ENCODE measurements around the gene HSPBP1. TPM values are rescaled to one million over a fixed set of nuclear protein-coding genes. Genes with fewer than 3 reads are reported as not detected.

The HSPBP1 gene
- total RNA-seq, 4 donors from 2014 or later = 24.2 to 48.4 (median 31.2) TPM

- Histone ChIP-seq H3K4me3 (replicated peaks in 1 of 3) (no peak overlapping the region), H3K27ac (no peak overlapping the region), H3K4me1 (peaks cover 17 to 45% of the 10 kb centered on the region in 2 donors), H3K36me3 (peaks cover 19 to 39% of the 10 kb centered on the region in 2 donors), H3K9me3 (no peaks in the 10 kb centered on the region), H3K27me3 (no peaks in the 10 kb centered on the region)
- TF ChIP-seq POLR2A (IDR thresholded peaks at IDR 0.05) (no peak), CTCF (IDR thresholded peaks at IDR 0.05) (no peak)
- intact Hi-C loops (cut with DNase I) = no loop called here
- 88 to 93% methylated on average over 14 to 17 of the region's 17 CpGs for WGBS, 2 donors
- no peak for DNase-seq
These were observed 50.1 kb downstream of the HSPBP1 start for GRCh38 chr19:55229789-55230182.

GRCh38 chr19:55229145-55229788, 50.6 kb downstream of the HSPBP1 start:
- intact Hi-C loops (cut with DNase I) = no loop called here
- Histone ChIP-seq H3K4me3 (replicated peaks in 1 of 3) (no peak overlapping the region), H3K4me1 (peaks cover 17 to 45% of the 10 kb centered on the region in 2 donors), H3K27ac (no peak overlapping the region), H3K27me3 (no peaks in the 10 kb centered on the region), H3K36me3 (peaks cover 19 to 34% of the 10 kb centered on the region in 2 donors), H3K9me3 (no peaks in the 10 kb centered on the region)
- no peak for TF ChIP-seq POLR2A (IDR thresholded peaks at IDR 0.05)
- WGBS, 2 donors = 92 to 95% methylated on average over 6 to 18 of the region's 18 CpGs
- DNase-seq = no peak

- Histone ChIP-seq H3K36me3 (peaks cover 19 to 34% of the 10 kb centered on the region in 2 donors), H3K4me1 (peaks cover 17 to 45% of the 10 kb centered on the region in 2 donors), H3K27me3 (no peaks in the 10 kb centered on the region), H3K9me3 (no peaks in the 10 kb centered on the region), H3K4me3 (replicated peaks in 1 of 3) (no peak within 1 kb of the TSS), H3K27ac (peak within 1 kb of the TSS in 2 of 3 donors; percentile 41 to 43)
- WGBS, 2 donors = 50 to 60% methylated on average over 2 to 3 of the region's 12 CpGs
- TF ChIP-seq CTCF (IDR thresholded peaks at IDR 0.05) = no peak
- no peak for TF ChIP-seq POLR2A (IDR thresholded peaks at IDR 0.05)
- intact Hi-C loops (cut with DNase I) = no loop called here
- no peak for DNase-seq
These were observed 51.4 kb downstream of the HSPBP1 start, which contains the start of gene TMEM86B for GRCh38 chr19:55228403-55229031. Gene TMEM86B (minus strand): TSS chr19:55228763. CDS start chr19:55228741, 22 bp downstream.

GRCh38 chr19:55228015-55228391, 51.9 kb downstream of the HSPBP1 start:
- peaks cover 19 to 33% of the 10 kb centered on the region in 2 donors for H3K36me3 ChIP-seq
- WGBS, 2 donors = 28 to 59% methylated on average over 8 to 13 of the region's 17 CpGs
- intact Hi-C loops (cut with DNase I) = no loop called here

More at GRCh38 chr19:55228015-55228391, 51.9 kb downstream of the HSPBP1 start:
- Histone ChIP-seq H3K27me3 (no peaks in the 10 kb centered on the region), H3K4me3 (replicated peaks in 1 of 3) (no peak overlapping the region), H3K9me3 (no peaks in the 10 kb centered on the region), H3K4me1 (peaks cover 17 to 45% of the 10 kb centered on the region in 2 donors), H3K27ac (peak overlapping the region in 1 of 3 donors; percentile 41)
- TF ChIP-seq CTCF (IDR thresholded peaks at IDR 0.05) (no peak), POLR2A (IDR thresholded peaks at IDR 0.05) (no peak)
- peak; percentile 83 to 95 for DNase-seq
